Measurements from ENCODE around the gene TRIM25. TPM values are rescaled to one million over a fixed set of nuclear protein-coding genes. Genes with fewer than 3 reads are reported as not detected.
A peak's percentile ranks its signal among the peaks of the same experiment; 100 is the strongest.

TRIM25 gene
- total RNA-seq, 6 experiments from 2014 or later, result 38.8 to 43.7 (median 41.4) TPM

GRCh38 chr17:56866496-56866895 is 47.4 kb downstream of the TRIM25 start:
- Mint-ChIP-seq H3K4me1 (ENCODE audit: low read depth) (peaks cover 13% of the 10 kb centered on the region), H3K27me3 (ENCODE audit: insufficient read depth) (no peaks in the 10 kb centered on the region), H3K27ac (no peak overlapping the region), H3K9me3 (no peaks in the 10 kb centered on the region), H3K4me3 (no peak overlapping the region), H3K36me3 (ENCODE audit: low read depth) (no peaks in the 10 kb centered on the region; the same call in 1 of the 2 replicates)
- DNase-seq, result no peak
- peak; percentile 24; the same call in 1 of the 2 replicates for TF ChIP-seq CTCF (IDR thresholded peaks at IDR 0.05)

DNA sequence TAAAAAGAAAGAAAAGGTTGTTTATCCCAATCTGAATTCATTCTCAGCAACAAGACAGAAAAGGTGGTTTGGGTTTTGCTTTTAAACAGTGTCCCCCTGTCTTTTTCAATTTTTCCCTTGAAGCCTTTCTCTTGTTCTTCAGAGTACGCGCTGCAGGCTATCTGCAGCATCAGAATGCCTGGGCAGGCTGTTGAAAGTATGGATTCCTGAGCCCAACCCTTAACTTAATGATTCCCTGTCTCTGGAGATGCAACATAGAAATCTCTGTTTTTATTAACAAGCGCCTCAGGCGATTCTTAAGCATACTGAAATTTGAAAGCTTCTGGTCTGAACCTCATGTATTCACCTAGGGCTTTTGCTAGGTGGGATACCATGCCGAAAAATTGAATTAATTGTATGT is 47.8 kb downstream of the TRIM25 start:
- no peaks in the 10 kb centered on the region for H3K9me3 Mint-ChIP-seq

DNA sequence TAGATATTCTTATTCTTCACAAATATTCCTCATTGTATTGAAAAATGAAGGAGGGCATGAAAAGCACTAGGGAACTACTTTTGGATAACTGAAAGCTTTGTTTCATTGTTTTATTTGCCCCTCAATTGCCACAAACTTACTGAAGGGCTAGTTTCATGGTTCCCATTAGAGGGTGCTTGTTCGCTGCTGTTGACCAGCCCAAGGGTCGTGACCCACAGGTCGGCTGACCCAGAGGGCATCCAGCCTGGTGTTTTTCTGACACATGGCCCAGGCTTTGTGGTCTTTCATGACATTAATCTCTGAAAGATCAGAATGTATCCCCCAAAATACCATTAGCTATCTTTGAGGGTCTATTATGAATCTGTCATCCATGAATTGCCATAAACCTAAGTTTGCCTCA is 49.9 kb downstream of the TRIM25 start:
- Mint-ChIP-seq H3K36me3 (ENCODE audit: low read depth) (no peaks in the 10 kb centered on the region; the same call in 1 of the 2 replicates), H3K9me3 (no peaks in the 10 kb centered on the region), H3K4me3 (no peak overlapping the region), H3K4me1 (ENCODE audit: low read depth) (peaks cover 13% of the 10 kb centered on the region), H3K27ac (no peak overlapping the region), H3K27me3 (ENCODE audit: insufficient read depth) (no peaks in the 10 kb centered on the region)
- DNase-seq, result no peak
- TF ChIP-seq CTCF (IDR thresholded peaks at IDR 0.05), result no peak

More for the DNA sequence above, 47.8 kb downstream of the TRIM25 start:
- no peaks in the 10 kb centered on the region for H3K27me3 Mint-ChIP-seq (ENCODE audit: insufficient read depth)
- peaks cover 13% of the 10 kb centered on the region for H3K4me1 Mint-ChIP-seq (ENCODE audit: low read depth)
- no peak overlapping the region for H3K27ac Mint-ChIP-seq
- no peaks in the 10 kb centered on the region; the same call in 1 of the 2 replicates for H3K36me3 Mint-ChIP-seq (ENCODE audit: low read depth)
- DNase-seq, result no peak
- no peak for TF ChIP-seq CTCF (IDR thresholded peaks at IDR 0.05)
- H3K4me3 Mint-ChIP-seq, result no peak overlapping the region

DNA sequence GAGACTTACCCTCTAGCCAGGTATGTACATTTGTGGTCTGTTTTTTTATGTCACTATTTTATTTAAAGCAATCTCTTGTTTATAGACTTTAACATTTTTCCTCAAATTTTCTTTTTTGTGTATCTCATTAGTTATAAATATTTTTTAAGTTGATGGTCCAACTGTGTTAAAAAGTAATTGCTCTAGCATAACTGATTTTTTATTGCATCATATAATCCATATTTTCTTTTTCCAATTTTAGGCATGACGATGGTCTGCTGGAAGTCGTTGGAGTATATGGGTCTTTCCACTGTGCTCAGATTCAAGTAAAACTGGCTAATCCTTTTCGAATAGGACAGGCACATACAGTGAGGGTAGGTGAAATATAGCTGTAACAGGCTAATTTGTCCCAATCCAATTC is 52.0 kb downstream of the TRIM25 start:
- Mint-ChIP-seq H3K36me3 (ENCODE audit: low read depth) (peaks cover 3% of the 10 kb centered on the region; the same call in 1 of the 2 replicates), H3K27me3 (ENCODE audit: insufficient read depth) (no peaks in the 10 kb centered on the region), H3K27ac (no peak overlapping the region), H3K9me3 (no peaks in the 10 kb centered on the region), H3K4me3 (no peak overlapping the region), H3K4me1 (ENCODE audit: low read depth) (no peaks in the 10 kb centered on the region)
- DNase-seq, result no peak
- no peak for TF ChIP-seq CTCF (IDR thresholded peaks at IDR 0.05)

DNA sequence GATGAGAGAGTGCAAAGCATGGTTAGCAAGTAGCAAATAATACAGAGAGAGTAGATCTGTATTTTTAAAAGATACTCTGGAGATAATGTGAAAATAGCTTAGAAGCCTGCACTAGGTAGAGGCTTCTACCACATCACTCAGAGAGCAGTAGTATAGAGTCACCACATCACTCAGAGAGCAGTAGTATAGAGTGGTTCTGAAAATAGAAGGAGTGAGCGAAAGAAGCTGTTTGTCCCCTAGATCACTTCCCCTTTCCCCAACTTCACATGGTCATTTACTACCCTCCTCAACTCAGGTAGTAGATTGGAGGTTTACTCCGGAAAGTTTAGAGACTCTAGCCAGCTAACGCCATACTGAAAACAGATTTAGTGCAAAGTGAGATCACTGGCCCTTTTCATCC is 62.8 kb downstream of the TRIM25 start:
- no peak overlapping the region for H3K4me3 Mint-ChIP-seq
- H3K27me3 Mint-ChIP-seq (ENCODE audit: insufficient read depth), result no peaks in the 10 kb centered on the region

More for the DNA sequence above, 62.8 kb downstream of the TRIM25 start:
- DNase-seq, result no peak
- H3K36me3 Mint-ChIP-seq (ENCODE audit: low read depth), result peaks cover 17% of the 10 kb centered on the region; the same call in 1 of the 2 replicates
- no peak for TF ChIP-seq CTCF (IDR thresholded peaks at IDR 0.05)
- no peak overlapping the region for H3K27ac Mint-ChIP-seq
- H3K9me3 Mint-ChIP-seq, result no peaks in the 10 kb centered on the region
- H3K4me1 Mint-ChIP-seq (ENCODE audit: low read depth), result no peaks in the 10 kb centered on the region
